SK-N-SH treated with all-trans-retinoic acid at 6 μM for 48 hours (cell line): ENCODE measurements around the gene C12orf50.

Source experiments
- ATAC-seq: fragments of 200-7000 bp; cut with Tn5 transposase; 3 replicates; pipeline ENCODE4 v1.9.1; 2020; ENCODE audit warnings: mild to moderate bottlenecking, moderate library complexity
- ARNTL ChIP-seq: fragments of 450-650 bp; formaldehyde crosslinking; IDR thresholded peaks from 2 replicates; pipeline ENCODE4 v1.5.0; 2020; ENCODE audit warnings: low read depth, mild to moderate bottlenecking, moderate library complexity, borderline replicate concordance
- BACH2 ChIP-seq: fragments of 250-450 bp; sonication (Bioruptor Pico); IDR thresholded peaks from 2 replicates; pipeline ENCODE4 v1.9.0; 2021; ENCODE audit warnings: mild to moderate bottlenecking, borderline replicate concordance
- CREB5 ChIP-seq: fragments of 250-450 bp; sonication (Bioruptor Pico); IDR thresholded peaks from 2 replicates; pipeline ENCODE4 v1.5.1; 2020; ENCODE audit warnings: low read depth, mild to moderate bottlenecking, moderate library complexity
- CSDC2 ChIP-seq: fragments of 250-450 bp; sonication (Bioruptor Pico); IDR thresholded peaks from 2 replicates; pipeline ENCODE4 v1.5.0; 2020; ENCODE audit warnings: mild to moderate bottlenecking, moderate library complexity
- CSRNP3 ChIP-seq: fragments of 250-450 bp; sonication (Bioruptor Pico); IDR thresholded peaks from 2 replicates; pipeline ENCODE4 v1.5.1; 2021; ENCODE audit warnings: mild to moderate bottlenecking, moderate library complexity
- ESRRG ChIP-seq: fragments of 250-450 bp; sonication (Bioruptor Pico); IDR thresholded peaks from 2 replicates; pipeline ENCODE4 v1.6.1; 2021; ENCODE audit warnings: mild to moderate bottlenecking
- GLIS3 ChIP-seq: fragments of 250-450 bp; sonication (Bioruptor Pico); IDR thresholded peaks from 2 replicates; pipeline ENCODE4 v1.5.0; 2020; ENCODE audit warnings: mild to moderate bottlenecking, moderate library complexity
- ISL1 ChIP-seq: fragments of 250-450 bp; sonication (Bioruptor Pico); IDR thresholded peaks from 2 replicates; pipeline ENCODE4 v2.1.2; 2022; ENCODE audit warnings: mild to moderate bottlenecking, moderate library complexity
- OSR1 ChIP-seq: fragments of 250-450 bp; sonication (Bioruptor Pico); IDR thresholded peaks from 2 replicates; pipeline ENCODE4 v1.8.0; 2022; ENCODE audit warnings: moderate library complexity, mild to moderate bottlenecking, inconsistent platforms
- PATZ1 ChIP-seq: fragments of 250-450 bp; sonication (Bioruptor Pico); IDR thresholded peaks from 2 replicates; pipeline ENCODE4 v1.8.0; 2020; ENCODE audit warnings: mild to moderate bottlenecking, moderate library complexity, borderline replicate concordance
- POU6F1 ChIP-seq: fragments of 250-450 bp; sonication (Bioruptor Pico); IDR thresholded peaks from 2 replicates; pipeline ENCODE4 v1.8.0; 2021; ENCODE audit warnings: low read depth, mild to moderate bottlenecking, moderate library complexity, borderline replicate concordance
- PPARA ChIP-seq: fragments of 250-450 bp; sonication (Bioruptor Pico); IDR thresholded peaks from 2 replicates; pipeline ENCODE4 v1.5.0; 2020; ENCODE audit warnings: mild to moderate bottlenecking, borderline replicate concordance
- RARB ChIP-seq: fragments of 250-450 bp; sonication (Bioruptor Pico); IDR thresholded peaks from 2 replicates; pipeline ENCODE4 v1.8.0; 2021; ENCODE audit warnings: mild to moderate bottlenecking, moderate library complexity
- SNAI2 ChIP-seq: fragments of 250-450 bp; sonication (Bioruptor Pico); IDR thresholded peaks from 2 replicates; pipeline ENCODE4 v1.5.0; 2020; ENCODE audit warnings: mild to moderate bottlenecking, moderate library complexity
- TCF4 ChIP-seq: fragments of 250-450 bp; sonication (Bioruptor Pico); IDR thresholded peaks from 2 replicates; pipeline ENCODE4 v1.8.0; 2021; ENCODE audit warnings: mild to moderate bottlenecking, moderate library complexity, borderline replicate concordance
- TOX ChIP-seq: fragments of 250-450 bp; sonication (Bioruptor Pico); IDR thresholded peaks from 2 replicates; pipeline ENCODE4 v1.8.0; 2021; ENCODE audit warnings: mild to moderate bottlenecking, moderate library complexity, borderline replicate concordance
- TSHZ2 ChIP-seq: fragments of 250-450 bp; sonication (Bioruptor Pico); IDR thresholded peaks from 2 replicates; pipeline ENCODE4 v1.5.0; 2020; ENCODE audit warnings: mild to moderate bottlenecking, moderate library complexity
- ZC3H10 ChIP-seq: fragments of 250-450 bp; sonication (Bioruptor Pico); IDR thresholded peaks from 2 replicates; pipeline ENCODE4 v1.5.1; 2021; ENCODE audit warnings: mild to moderate bottlenecking, moderate library complexity
- ZFP3 ChIP-seq: fragments of 250-450 bp; sonication (Bioruptor Pico); IDR thresholded peaks from 2 replicates; pipeline ENCODE4 v1.5.0; 2020; ENCODE audit warnings: mild to moderate bottlenecking, moderate library complexity
- ZFP30 ChIP-seq: fragments of 450-650 bp; formaldehyde crosslinking; IDR thresholded peaks from 2 replicates; pipeline ENCODE4 v1.5.0; 2022; ENCODE audit warnings: mild to moderate bottlenecking, moderate library complexity
- ZNF565 ChIP-seq: fragments of 450-650 bp; formaldehyde crosslinking; conservative IDR thresholded peaks from 2 replicates; pipeline ENCODE4 v1.5.0; 2020; ENCODE audit warnings: low read depth, mild to moderate bottlenecking, moderate library complexity
- ZNF70 ChIP-seq: fragments of 450-650 bp; formaldehyde crosslinking; IDR thresholded peaks from 2 replicates; pipeline ENCODE4 v1.5.0; 2020; ENCODE audit warnings: mild to moderate bottlenecking, moderate library complexity
- ZNF8 ChIP-seq: fragments of 450-650 bp; formaldehyde crosslinking; IDR thresholded peaks from 2 replicates; pipeline ENCODE4 v1.5.0; 2020; ENCODE audit warnings: mild to moderate bottlenecking, moderate library complexity

Gene C12orf50

GRCh38 chr12:87933991-87934390 is 95.2 kb downstream of the C12orf50 start:
- TF ChIP-seq ZFP30 (CRISPR knock-in tag) (no peak), ZNF565 (CRISPR knock-in tag) (no peak), CSRNP3 (CRISPR knock-in tag) (no peak), PPARA (CRISPR knock-in tag) (no peak), ZC3H10 (CRISPR knock-in tag) (no peak), ARNTL (CRISPR knock-in tag) (no peak), GLIS3 (no peak), ZFP3 (CRISPR knock-in tag) (no peak), OSR1 (CRISPR knock-in tag) (no peak), RARB (CRISPR knock-in tag) (no peak), SNAI2 (CRISPR knock-in tag) (no peak), ESRRG (no peak), CREB5 (CRISPR knock-in tag) (no peak)
- no peak for ATAC-seq

GRCh38 chr12:87931812-87932211 is 97.4 kb downstream of the C12orf50 start:
- TF ChIP-seq ISL1 (CRISPR knock-in tag) (no peak), POU6F1 (CRISPR knock-in tag) (no peak), ZNF8 (no peak), CSRNP3 (CRISPR knock-in tag) (no peak)
- ATAC-seq: no peak

- 0 out of 3 replicates have a peak, but pooled peaks have one; percentile 25 for ATAC-seq
- no peak for TF ChIP-seq ZNF565 (CRISPR knock-in tag)
- TF ChIP-seq TOX (CRISPR knock-in tag): no peak
- TF ChIP-seq BACH2 (CRISPR knock-in tag): no peak
- TF ChIP-seq SNAI2 (CRISPR knock-in tag): no peak
- TF ChIP-seq OSR1 (CRISPR knock-in tag): no peak
- TF ChIP-seq RARB (CRISPR knock-in tag): no peak
- TF ChIP-seq ZFP30 (CRISPR knock-in tag): no peak
- no peak for TF ChIP-seq TSHZ2
- TF ChIP-seq PATZ1 (CRISPR knock-in tag): no peak
- no peak for TF ChIP-seq ISL1 (CRISPR knock-in tag)
- TF ChIP-seq CSDC2 (CRISPR knock-in tag): no peak
- no peak for TF ChIP-seq ZNF70 (CRISPR knock-in tag)
- TF ChIP-seq ZC3H10 (CRISPR knock-in tag): no peak
- TF ChIP-seq ESRRG: no peak
- TF ChIP-seq PPARA (CRISPR knock-in tag): no peak
- TF ChIP-seq GLIS3: no peak
- no peak for TF ChIP-seq ZFP3 (CRISPR knock-in tag)
- no peak for TF ChIP-seq TCF4
These were observed 98.6 kb downstream of the C12orf50 start for GRCh38 chr12:87930627-87931026.
